Astrocyte of the cerebellum (primary cell): ENCODE data around the gene GP9.

Source experiments
- DNase-seq: peaks from one replicate; pipeline ENCODE4 v3.0.0-alpha.2; 2011; ENCODE audit warnings: low read depth
- H3K4me3 ChIP-seq: 2 replicates; pipeline ENCODE4 v1.5.1; 2011; ENCODE audit warnings: mild to moderate bottlenecking, low read depth, low read length, moderate library complexity
- in situ Hi-C: cut with HindIII; loops from 2 replicates; pipeline ENCODE4 v1.10.0; 2017; ENCODE audit warnings: low sequenced_read_pairs
- TF ChIP-seq, protein P1 (sequence below): IDR thresholded peaks from 2 replicates; pipeline ENCODE4 v1.5.1; 2012; ENCODE audit warnings: low read length, low read depth, moderate library complexity, mild to moderate bottlenecking; ENCODE audit errors: missing control alignments

GP9 gene

DNA sequence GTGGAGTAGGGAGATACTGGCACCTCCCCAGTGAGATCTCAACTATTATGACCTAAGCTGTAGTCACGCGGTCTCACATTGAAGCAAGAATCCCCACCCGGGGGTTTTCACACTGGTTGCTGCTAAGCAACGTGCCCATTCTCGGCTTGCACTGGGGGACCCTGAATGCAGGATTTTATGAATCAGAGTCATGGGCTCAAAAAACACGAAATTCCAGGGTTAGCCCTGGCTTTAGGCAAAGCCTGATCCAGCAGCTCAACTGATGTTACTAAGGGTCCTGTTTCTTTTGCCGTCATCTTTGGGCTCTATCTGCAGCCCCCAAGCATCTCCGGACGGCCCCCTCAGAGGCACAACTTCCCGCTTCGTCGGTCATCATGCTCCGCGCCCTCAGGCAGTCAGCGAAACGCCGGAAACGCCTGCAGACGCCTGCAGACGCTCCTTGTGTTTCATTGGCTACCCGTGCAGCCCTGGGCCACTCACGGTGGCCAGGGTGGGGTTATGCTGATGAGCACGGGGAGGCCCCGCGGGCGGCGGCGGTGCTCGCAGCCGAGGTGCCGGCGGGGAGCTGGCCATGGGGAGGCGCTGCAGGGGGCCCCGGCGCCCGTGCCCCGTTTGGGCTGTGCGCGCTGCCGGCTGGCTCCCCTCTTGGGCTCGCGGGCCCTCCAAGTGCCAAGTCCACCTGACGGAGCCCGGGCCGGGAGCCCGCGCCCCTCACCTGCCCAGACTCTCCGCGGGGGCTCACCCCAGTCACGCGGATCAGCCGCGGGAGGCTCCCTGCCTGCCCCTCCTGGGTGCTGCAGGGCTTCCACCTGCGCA lies 33.6 kb upstream of the GP9 start:
- TF ChIP-seq, protein P1, sequence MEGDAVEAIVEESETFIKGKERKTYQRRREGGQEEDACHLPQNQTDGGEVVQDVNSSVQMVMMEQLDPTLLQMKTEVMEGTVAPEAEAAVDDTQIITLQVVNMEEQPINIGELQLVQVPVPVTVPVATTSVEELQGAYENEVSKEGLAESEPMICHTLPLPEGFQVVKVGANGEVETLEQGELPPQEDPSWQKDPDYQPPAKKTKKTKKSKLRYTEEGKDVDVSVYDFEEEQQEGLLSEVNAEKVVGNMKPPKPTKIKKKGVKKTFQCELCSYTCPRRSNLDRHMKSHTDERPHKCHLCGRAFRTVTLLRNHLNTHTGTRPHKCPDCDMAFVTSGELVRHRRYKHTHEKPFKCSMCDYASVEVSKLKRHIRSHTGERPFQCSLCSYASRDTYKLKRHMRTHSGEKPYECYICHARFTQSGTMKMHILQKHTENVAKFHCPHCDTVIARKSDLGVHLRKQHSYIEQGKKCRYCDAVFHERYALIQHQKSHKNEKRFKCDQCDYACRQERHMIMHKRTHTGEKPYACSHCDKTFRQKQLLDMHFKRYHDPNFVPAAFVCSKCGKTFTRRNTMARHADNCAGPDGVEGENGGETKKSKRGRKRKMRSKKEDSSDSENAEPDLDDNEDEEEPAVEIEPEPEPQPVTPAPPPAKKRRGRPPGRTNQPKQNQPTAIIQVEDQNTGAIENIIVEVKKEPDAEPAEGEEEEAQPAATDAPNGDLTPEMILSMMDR, result no peak
- DNase-seq, result no peak
- H3K4me3 ChIP-seq, result peak overlapping the region; percentile 30
- in situ Hi-C loops, result no loop called here

DNA sequence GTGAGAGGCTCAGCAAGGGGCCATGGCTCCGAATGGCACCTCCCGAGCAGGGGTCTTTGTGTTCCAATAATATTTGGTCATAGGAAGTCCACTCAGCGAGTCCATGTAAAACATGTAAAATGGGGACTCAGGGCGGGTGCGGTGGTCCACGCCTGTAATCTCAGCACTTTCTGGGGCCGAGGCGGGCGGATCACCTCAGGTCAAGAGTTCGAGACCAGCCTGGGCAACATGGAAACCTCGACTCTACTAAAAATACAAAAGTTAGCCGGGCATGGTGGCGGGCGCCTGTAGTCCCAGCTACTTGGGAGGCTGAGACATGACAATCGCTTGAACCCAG lies 33.1 kb upstream of the GP9 start:
- TF ChIP-seq, protein P1, result no peak
- DNase-seq, result no peak
- peak overlapping the region; percentile 30 for H3K4me3 ChIP-seq
- in situ Hi-C loops, result no loop called here

DNA sequence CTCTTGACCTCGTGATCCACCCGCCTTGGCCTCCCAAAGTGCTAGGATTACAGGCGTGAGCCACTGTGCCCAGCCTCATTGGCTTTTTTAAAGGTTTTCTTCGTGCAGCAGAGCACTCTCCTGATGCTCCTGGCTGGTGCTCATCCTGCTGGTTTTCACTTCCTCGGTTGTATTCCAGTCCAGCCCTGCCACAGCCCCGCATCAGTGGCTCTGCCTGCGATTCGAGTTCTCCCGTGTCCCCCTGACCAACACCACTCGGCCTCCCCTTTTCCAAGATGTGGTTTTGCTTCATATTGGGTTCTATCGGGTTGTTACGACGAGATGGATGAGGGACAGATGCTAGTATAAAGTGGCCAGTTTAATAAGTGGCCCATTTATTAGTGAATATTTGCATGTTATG lies 31.7 kb upstream of the GP9 start:
- TF ChIP-seq, protein P1, result no peak
- DNase-seq, result no peak
- in situ Hi-C loops, result no loop called here
- no peak overlapping the region for H3K4me3 ChIP-seq

DNA sequence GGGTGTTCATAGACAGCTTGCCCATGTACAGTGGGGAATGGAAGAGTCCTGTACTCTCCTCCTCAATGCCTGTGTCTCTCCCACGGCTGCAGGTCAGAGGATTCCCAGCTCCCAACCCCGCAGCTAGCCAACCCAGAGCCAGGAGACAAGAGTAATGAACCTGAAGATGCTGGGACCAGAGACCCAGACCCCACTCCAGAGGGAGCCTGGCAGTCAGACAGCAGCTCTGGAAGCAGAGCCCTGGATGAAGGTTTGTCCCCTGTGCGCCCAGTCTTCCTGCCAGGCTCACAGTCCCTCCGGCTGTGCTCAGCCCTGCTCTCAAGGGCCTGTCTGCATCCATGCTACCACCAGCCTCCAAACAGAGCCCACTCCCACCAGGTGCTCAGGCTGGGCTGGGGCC lies 30.0 kb upstream of the GP9 start:
- in situ Hi-C loops, result no loop called here
- TF ChIP-seq, protein P1, result no peak
- H3K4me3 ChIP-seq, result no peak overlapping the region
- no peak for DNase-seq

DNA sequence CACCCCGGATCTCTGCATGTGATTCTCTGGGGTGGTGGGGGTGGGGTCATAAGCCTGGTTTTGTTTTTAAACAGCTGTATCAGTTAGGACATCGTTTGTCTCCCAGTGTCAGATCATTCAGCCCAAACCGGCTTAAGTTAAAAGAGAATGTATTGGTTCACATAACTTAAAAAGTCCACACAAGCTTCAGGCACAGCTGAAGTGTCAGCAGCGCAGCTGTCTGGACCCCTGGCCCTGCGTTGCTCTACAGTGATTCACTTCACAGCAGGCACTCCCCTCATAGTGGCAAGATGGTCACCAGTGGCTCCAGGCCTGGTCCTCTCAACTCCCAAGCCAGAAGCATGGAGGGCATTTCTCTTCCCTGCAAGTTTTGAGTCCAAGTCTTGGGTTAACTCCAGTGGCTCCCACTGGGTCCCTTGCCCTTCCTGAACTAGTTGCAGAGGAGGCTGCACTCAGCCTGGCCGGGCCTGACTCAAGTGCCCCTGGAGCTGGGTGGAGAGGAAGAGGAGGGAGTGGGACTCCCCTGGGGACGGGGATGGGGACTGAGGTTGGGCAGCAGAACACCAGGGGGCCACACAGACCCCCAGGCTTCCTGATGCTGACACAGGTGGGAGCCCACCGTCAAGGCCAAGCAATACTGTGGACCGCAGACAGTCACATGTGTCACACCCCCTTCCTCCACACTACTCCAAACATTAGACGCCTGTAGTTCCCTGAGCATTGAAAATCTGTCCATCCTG lies 28.9 kb upstream of the GP9 start:
- H3K4me3 ChIP-seq, result no peak overlapping the region
- in situ Hi-C loops, result no loop called here
- DNase-seq, result no peak
- TF ChIP-seq, protein P1, result no peak

DNA sequence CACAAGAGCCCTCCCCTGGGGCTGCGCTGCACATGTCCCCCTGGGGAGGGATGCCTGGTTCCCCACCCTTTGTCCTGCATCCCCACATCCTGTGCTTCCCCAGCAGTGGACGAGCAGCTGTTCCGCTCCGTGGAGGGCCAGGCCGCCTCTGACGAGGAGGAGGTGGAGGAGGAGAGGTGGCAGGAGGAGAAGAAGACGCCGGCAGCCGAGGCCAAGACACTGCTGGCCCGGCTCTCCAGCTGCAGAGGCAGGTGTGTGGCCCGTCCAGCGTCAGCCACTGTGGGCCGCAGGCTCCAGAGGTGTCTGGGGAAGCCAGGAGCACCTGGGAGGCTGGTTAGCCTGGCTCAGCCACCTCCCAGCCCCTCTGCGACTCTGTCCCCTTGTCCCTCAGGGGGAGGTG lies 27.9 kb upstream of the GP9 start:
- TF ChIP-seq, protein P1, result no peak
- in situ Hi-C loops, result no loop called here
- DNase-seq, result no peak
- no peak overlapping the region for H3K4me3 ChIP-seq
